HG03565 (cell line): Measurements from ENCODE around the gene ZNF18.

Source experiments
- ATAC-seq: cut with Tn5 transposase; IDR thresholded peaks from one replicate; pipeline ENCODE4 v1.9.1; 2021; ENCODE audit warnings: mild to moderate bottlenecking, moderate library complexity; ENCODE audit not compliant: unreplicated experiment

Gene ZNF18, protein sequence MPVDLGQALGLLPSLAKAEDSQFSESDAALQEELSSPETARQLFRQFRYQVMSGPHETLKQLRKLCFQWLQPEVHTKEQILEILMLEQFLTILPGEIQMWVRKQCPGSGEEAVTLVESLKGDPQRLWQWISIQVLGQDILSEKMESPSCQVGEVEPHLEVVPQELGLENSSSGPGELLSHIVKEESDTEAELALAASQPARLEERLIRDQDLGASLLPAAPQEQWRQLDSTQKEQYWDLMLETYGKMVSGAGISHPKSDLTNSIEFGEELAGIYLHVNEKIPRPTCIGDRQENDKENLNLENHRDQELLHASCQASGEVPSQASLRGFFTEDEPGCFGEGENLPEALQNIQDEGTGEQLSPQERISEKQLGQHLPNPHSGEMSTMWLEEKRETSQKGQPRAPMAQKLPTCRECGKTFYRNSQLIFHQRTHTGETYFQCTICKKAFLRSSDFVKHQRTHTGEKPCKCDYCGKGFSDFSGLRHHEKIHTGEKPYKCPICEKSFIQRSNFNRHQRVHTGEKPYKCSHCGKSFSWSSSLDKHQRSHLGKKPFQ

GRCh38 chr17:11997147-11997971, at the start of gene ZNF18:
ZNF18 (minus strand) TSS chr17:11997475; CDS start chr17:11992829, 4,646 bp downstream.
- ATAC-seq: peak; percentile 94

GRCh38 chr17:12046786-12047185, 49.5 kb upstream of the ZNF18 start:
- no peak for ATAC-seq

GRCh38 chr17:12043702-12044101, 46.4 kb upstream of the ZNF18 start:
- ATAC-seq: no peak

DNA sequence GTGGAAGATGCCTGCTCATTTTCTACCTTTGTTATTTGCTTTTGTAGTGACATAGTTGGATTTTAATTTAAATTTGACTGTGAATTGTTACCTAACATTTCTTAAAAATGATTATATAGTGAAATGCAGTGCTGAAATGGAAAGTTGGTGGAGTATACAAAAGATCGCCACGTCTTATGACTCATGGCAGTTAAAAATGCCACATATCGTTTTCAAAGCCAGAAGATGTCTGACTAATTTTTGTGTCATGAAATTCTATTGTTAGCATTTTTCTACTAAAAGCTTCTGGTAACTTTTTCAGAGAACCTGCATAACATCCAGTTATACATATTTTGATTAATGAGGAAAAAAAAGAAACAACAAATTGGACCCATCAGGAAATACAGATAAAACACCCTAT, 44.0 kb upstream of the ZNF18 start:
- ATAC-seq: no peak

- no peak for ATAC-seq
Measured at GRCh38 chr17:12040478-12040877, 43.2 kb upstream of the ZNF18 start.

- no peak for ATAC-seq
Measured at GRCh38 chr17:12037970-12038369, 40.7 kb upstream of the ZNF18 start.

DNA sequence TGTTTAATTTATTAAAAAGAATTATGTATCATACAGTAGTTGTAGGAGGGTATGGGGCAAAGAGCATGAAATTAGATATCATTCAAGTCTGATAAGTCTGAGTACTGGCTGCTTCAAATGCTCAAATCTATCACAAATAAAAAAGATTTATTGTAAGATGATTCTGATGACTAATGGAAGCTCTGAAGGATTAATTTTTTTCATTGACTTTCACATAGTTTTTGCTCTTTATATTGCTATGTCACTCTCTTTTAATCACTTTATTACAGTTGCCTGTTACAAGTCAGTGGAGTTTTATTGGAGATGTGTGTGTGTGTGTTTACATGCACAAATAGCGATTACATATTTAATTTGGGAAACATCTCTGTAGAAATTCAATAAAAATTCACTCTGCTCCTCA, 38.4 kb upstream of the ZNF18 start:
- ATAC-seq: no peak

- no peak for ATAC-seq
Measured at GRCh38 chr17:12034538-12034937, 37.3 kb upstream of the ZNF18 start.

DNA sequence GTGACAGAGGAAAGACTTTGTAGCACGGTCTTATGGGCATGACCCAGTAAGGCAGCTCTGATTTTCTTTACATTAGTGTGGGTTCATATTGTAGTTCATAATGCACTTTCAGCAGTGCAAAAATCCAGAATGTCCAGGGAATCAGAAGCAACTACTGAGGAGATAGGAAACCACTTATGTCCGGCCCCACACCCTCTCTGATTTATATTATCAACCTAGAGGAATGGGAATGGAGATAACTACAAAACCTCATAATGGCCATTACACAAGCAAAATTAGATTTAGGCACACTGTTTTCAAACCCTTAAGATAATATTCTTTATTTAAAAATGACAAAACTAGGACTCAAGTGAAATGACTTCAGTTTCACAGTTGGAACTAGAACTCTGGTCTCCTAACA, 31.3 kb upstream of the ZNF18 start:
- ATAC-seq: no peak

DNA sequence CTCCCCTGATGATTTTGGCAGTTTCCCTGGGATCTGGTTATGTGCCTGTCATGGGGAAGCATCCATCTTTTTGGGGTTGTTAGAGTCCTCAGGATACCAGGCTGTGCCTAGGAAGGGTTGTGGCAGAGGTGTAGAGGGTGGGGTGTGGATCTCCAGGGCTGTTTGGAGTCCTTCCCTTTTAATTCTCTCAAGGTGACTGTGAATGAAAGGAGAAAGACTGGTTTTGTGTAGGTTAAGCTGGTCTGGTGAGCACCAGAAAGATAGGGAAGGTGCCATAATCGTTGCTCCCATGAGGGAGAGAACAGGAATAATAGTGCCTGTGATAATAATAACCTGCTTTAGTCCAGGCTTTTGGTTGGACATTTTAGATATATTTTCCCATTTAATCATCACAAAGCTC, 30.4 kb upstream of the ZNF18 start:
- ATAC-seq: no peak

DNA sequence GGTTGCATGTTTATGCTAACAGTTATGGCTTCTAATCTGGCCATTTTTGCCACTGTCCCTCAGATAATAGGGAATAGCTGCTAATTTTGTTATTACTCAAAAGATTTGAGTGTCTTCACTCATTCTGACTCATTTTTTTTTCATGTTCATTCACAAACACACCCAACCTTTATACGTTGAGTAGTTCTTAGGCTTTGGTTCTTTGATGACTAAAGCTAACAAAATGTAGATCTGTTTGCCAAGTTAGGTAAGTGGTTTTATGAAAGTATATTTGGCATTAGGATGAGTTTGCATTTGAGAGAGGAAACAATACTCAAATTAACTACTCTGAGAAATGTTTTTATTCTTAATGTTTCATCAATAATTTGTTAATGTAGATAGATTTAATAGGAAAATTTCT, 27.1 kb upstream of the ZNF18 start:
- no peak for ATAC-seq

GRCh38 chr17:12022310-12022709, 25.0 kb upstream of the ZNF18 start:
- ATAC-seq: no peak

DNA sequence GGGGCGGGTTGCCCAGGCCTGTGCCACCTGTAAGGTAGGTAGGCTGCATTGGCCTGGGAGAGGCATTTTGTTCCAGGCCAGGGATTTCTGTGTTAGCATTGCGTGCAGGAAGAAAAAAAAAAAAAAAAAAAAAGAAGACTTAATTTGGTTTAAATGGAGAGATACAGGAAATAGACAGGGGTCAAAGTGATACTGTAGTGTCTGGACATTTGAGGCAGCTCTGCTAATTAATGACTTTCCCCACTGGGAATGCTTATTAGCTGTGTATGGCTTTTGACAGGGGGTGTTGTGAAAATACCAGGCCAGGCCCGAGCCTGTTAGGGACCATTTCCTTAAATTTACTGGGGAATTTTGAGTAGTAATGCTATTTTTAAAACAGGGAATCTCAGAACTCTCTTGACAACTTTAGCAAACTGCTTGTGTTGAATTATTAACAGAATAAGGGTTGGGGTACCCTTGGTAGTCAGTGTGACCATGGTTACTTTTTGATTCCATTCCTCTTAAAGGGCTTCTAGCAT, 24.4 kb upstream of the ZNF18 start:
- ATAC-seq: no peak

DNA sequence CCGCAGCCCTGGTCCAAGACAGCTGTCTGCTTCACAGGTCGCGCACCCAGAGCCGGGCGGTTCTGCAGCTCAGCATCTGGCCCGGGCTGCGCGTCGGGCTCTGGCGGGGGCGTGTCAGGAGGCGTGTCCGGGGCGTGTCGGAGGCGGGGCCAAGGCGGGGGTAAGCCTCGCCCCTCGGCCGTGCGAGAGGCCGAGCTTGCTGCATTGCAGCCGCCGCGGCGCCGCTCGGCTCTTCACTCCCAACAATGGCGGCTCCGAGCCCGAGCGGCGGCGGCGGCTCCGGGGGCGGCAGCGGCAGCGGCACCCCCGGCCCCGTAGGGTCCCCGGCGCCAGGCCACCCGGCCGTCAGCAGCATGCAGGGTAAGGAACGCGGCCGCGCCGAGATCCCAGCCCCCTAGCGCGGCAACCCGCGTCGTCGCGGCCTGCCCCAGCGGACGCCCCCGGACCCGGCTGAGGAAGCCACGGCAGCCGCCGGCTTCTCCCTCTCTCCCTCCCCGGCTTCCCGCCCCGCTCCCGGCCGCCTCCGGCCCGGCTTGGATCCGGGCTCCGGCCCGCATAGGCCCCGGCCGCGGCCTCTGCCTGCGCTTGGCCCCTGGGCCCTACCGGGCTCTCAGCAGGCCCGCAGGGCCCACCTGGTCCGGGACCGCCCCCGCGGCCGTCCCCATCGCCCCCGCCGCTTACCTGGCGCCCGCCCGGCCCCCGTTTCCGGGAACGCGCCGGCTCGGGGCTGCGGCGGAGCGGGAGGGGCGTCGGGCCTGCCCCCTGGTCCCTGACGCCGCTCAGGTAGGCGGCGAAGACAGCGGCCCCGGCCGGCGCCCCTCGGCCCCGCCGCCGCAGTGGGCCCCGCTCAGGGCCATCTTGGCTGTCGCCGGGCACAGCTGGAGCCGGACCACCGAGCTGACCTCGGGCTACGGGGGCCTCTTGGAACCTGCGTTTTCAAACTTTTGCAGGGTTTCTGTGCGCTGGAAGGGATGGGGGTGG, 23.7 kb upstream of the ZNF18 start, which contains the start of gene MAP2K4:
Gene MAP2K4 (plus strand): TSS at position 236 of the 981 bp plus-strand sequence. CDS start 10 bp downstream, at position 246.
- peak; percentile 88 for ATAC-seq

GRCh38 chr17:12007466-12007865, 10.2 kb upstream of the ZNF18 start:
- ATAC-seq: no peak

- ATAC-seq: no peak
Measured at GRCh38 chr17:11999696-12000095, 2.4 kb upstream of the ZNF18 start.

DNA sequence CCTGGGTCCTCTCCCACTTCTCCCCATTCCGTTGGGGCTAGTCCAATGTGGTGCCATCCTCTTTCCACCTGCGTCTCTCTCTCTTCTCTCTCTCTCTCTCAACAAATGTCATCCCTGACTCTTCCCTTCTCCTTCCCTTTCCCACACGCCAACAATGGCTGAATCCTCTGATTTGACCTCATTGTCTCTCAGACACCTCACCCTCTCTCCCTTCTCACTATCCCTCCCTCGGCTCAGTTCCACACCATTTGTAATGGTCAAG, 628 bp upstream of the ZNF18 start:
- ATAC-seq: no peak

DNA sequence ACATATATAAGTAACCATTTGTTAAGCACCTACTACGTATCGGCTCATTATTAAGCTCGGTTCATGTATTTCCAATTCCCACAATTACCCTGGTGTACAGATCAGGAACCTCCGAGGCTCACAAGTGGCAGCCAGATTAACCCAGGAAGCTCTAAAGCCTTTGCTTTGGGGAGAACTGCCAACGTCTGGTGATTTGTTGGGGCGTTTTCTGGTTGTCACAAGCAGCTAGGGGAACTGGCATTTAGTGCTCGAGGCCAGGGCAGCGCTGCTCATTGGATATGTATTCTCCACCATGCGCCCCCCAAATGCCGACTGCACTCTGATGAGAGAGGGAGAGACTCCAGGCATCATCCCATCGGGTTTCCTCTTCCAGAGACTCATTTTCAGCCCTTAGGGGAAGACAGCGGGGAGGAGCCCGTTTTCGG, 541 bp downstream of the ZNF18 start:
- ATAC-seq: peak; percentile 23

- ATAC-seq: no peak
Measured at GRCh38 chr17:11991461-11991860, 5.8 kb downstream of the ZNF18 start.

DNA sequence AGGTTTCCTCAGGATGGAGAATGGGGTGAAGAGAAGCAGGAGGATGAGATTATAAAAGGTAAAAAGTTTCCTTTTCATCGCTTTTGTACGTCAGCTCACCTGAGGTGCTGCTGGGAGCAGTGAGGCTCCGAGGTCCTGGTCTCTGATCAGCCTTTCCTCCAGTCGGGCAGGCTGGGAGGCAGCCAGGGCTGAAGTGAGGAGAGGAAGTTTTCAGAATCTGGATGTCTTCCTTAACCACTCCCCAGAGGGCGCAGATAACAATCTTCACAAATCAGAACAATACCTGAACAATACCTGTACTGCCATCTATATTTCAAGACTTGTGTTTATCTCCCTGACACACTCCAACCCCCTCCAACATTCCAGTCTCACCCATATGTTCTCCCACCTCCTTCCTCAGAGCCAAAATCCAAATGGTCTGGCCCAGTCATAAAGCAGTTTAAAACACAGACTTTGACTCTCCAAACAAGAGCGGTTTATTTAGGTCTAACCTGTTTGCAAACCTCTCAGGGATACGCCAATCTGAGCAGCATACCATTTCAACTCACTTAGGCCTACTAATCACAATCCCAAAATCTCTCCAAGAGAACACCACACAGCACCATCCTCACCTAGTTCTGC, 6.8 kb downstream of the ZNF18 start:
- ATAC-seq: no peak
